GM19324 (cell line): Measurements from ENCODE around the gene COL10A1.

Source experiments
- ATAC-seq: cut with Tn5 transposase; IDR thresholded peaks from one replicate; pipeline ENCODE4 v1.9.1; 2021; ENCODE audit warnings: mild to moderate bottlenecking, moderate library complexity; ENCODE audit not compliant: unreplicated experiment, low FRiP score

Gene COL10A1

DNA sequence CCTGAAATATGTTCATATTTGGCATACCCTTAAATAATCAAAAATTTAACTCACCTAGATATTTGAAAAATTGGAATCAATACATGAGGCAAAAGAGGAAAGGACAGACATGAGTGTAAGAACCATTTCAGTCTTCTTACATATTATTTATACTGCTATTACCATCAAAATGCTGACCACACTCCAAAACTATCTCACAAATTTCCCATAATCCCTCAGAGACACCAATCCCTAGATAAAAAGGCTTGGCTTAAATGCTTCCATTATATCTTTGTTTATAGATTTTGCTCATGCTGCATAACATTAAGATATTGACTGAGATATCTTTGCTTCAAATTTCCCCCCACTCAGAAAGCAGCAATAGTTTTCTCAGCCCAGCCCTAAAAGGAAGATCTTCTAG, 37.0 kb downstream of the COL10A1 start:
- no peak for ATAC-seq

DNA sequence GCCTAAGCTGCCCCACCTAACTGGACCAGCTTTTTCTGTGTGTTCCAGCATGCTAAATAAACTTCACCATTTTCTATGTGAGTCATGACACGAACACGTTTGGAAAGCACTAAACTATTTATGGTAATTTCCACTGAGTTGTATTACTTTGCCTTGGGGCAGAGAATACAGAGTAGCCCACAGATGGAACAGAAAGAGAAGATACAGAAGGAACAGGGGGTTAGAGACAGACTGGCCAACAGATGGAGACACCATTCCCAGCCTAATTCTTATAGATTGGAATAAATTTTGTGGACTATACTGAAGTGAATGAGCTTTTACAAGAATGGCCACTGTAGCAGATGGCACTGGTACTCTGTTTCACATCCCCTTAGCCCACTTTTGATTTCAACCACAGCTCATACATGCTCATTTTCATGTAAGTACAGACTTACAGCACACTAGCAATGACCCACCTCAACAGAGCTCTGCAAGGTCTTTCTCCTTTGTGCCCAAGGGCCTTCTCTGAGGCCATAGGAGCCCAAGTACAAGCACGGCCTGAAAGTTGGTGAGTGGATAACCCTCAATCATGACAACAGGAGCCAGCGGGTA, 38.4 kb downstream of the COL10A1 start:
- ATAC-seq, result peak; percentile 99

DNA sequence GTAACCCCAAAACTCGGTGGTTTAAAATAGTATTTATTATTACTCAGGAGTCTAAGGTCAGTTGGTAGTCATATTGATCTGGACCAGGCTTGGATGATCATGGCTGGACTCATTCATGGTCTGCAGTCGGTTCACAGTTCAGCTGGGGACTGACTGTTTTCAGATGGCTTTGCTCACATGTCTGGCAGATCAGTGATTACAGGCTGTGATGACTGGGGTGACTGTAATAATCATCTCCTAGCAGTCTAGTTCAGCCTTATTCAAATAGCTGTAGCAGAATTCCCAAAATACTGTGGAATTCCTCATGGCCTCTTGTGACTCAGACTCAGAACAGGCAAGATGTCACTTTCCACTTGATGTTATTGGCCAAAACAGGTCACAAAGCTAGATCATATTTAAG, 41.6 kb downstream of the COL10A1 start:
- no peak for ATAC-seq

DNA sequence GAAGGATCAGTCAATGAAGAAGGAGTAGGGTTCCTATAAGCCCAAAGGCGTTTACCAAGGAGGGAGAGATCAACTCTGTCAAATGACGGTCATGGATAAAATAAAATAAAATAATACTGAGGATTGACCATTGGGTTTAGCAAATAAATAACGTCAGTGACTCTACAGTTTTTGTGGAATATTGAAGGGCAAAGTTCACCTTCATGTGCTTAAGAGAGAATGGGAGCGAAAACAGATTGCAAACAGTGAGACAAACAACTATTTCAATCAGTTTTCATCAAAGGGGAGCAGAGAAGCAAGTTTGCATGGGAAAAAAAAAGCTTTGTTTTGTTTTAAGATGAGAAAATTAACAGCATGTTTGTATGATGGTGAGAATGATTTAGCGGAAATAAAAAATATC, 42.9 kb downstream of the COL10A1 start:
- ATAC-seq, result no peak

DNA sequence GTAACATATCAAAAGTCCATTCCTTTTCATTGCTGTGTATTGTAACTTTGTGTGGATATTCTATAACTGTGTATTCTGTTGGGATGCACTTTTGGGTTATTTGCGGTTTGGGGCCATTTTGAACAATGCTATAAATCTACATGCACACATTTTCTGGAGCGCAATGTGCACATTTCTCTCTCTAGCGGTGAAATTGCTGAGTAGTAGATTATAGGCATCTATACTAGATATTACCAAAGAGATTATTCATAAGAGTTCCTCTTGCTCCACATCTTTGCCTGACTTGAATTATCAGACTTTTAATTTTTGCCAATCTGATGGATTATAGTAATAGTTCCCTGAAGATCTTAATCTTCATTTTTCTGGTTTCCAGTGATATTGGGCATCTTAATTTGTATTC, 47.0 kb downstream of the COL10A1 start:
- no peak for ATAC-seq

DNA sequence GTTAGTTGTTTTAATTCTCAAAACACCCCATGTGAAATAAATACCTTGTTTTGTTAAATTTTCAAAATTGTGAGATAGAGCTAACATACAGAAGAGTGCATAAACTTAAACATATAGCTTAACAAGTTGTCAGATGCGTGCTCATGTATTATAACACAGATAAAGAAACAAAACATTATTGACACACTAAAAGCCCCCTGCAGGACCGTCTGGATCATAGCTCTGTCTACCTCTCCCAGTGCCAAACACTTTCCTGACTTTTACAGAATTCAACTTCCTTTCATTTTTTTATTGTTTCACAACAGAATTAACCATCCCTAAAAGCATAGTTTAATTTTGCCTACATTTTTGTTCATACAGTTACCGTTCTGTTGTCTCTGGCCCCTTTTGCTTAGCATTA, 47.4 kb downstream of the COL10A1 start:
- no peak for ATAC-seq

DNA sequence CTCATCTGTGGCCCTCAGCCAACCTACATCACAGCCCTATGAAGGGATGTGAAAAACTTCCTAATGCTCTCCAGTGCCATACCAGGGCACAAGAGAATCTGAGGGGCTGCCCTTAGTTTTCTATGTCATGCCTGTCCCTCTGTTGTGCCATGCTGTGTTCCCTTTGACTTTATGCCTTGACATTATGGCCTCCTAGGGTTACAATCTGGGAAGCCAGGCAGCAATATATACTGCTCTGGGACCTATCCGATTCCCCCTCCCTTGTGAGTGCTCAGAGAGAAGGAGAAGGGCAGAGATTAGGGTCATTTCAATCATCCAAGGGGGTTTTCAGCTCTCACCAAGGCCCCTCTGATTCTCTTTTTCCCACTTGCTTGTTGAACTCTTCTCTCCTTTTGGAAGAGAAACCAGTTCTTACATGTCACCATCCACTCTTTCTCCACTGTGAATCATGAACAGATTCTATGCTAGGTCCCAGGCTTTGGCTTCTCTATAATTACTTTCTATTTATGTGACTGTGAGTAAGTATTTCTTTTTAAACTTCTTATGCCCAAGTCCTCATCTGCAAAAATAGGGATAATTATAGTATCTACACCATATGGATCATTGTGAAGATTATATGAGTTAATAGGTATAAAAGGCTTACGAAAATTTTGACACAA, 51.1 kb downstream of the COL10A1 start:
- no peak for ATAC-seq

DNA sequence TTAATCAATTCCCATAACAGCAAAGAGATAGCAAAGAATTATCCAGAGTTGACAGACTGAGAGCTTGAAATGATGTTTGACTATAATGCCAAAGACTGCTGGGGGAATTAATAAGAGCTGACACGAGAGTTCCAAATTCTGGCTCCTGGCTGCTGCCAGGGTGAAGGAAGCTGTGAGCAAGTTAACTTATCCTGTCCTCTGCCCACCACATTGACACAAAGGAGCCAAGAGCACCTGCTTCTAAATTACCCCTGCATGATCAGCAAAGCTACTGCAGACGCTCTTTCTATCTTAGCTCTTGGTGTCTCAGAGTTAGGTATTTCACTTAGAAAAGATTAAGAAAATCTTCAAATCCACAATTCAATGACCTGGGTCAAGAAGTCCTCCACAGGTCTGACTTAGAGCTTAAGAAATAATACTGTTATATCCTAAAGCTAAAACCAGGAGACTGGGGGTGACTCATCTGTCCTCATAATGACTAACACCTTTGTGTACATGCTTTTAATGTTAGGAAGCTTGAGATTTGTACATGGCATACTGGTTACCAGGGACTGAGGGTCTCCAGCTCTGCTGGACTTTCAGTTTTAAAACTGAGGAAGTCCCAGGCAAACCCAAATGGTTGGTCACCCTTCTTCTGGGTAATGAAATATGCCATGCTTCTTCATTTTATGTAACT, 52.0 kb downstream of the COL10A1 start:
- no peak for ATAC-seq

DNA sequence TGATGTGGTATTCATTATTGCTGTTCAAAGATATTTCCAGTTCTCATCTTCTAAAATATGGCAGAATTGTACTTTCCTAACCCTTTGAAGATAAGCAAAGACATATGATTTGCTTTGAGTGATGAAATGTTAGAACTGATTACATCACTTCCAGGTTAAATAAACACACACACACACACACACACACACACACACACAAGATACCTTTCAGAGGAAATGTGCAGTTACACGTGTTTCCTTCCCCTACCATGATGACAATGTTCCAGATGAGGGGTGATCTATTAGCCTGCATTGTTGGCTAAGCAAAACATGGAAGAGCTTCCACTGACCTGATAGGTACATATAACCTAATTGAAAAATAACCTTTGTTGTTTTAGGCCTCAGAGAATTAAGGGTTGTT, 53.6 kb downstream of the COL10A1 start:
- no peak for ATAC-seq

DNA sequence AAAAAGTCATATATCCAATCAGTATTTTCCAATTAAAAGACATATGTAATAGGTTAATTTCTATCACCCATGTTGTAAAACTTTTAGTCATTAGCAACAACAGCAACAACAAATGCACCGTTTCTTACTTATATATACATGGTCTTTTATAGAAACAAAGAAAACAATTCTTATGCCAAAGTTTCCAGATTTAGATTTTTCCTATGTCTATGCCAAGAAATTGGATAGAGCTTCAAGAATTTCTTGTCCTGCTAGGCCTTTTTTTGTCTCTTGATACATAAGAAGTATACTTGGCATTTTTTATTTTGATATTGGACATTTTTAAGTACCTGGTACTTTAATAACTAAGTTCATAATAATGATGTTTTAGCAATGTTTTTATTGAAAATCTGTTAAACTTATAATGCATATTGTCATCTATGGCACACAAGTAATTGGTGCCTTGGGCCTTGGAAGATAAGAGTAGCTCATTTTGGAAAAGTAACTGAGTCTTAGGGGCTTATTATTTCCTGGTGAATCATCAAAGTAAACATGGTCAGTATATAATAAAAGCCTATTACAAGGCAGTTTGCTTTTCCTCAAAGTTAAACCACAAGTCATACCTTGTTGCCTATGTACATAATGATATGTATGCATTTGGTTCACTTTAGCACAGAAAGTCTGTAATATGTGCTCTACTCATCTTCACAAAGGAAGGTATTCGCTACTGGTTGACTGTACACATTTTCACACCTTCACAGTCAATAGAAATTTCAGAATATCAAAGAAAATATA, 55.1 kb downstream of the COL10A1 start:
- ATAC-seq, result no peak

DNA sequence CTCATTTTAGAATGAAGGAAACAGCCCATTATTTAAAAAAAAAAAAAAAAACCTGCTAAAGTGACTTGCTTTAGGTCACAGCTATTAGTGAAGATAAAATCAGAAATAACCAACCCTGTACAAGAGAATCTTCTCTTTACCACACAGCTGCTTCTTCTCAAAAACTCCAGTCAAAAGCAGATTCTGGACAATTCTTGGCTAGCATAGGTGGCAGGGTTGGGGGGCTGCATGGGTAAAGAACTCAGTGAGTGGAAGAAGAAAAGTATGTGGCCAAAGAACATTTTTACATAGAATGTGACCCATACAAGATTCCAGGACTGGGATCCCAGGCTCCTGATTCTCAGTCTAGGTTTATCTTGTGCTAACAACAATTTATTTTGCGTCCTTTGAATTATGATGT, 55.8 kb downstream of the COL10A1 start:
- no peak for ATAC-seq
